Fibroblast of mammary gland (primary cell): ENCODE measurements around the gene RBP2.

ENCODE experiments used
- DNase-seq: peaks from one replicate; pipeline ENCODE4 v3.0.0-alpha.2; 2010; ENCODE audit warnings: low read depth
- H3K4me3 ChIP-seq: 2 replicates; pipeline ENCODE4 v1.5.1; 2011; ENCODE audit warnings: low read depth, mild to moderate bottlenecking, low read length, moderate library complexity; ENCODE audit not compliant: control insufficient read depth
- TF ChIP-seq, protein P1 (sequence below): conservative IDR thresholded peaks from 2 replicates; pipeline ENCODE4 v1.5.1; 2011; ENCODE audit warnings: low read depth, low read length, inconsistent platforms; ENCODE audit not compliant: control insufficient read depth, insufficient read depth

RBP2 gene

DNA sequence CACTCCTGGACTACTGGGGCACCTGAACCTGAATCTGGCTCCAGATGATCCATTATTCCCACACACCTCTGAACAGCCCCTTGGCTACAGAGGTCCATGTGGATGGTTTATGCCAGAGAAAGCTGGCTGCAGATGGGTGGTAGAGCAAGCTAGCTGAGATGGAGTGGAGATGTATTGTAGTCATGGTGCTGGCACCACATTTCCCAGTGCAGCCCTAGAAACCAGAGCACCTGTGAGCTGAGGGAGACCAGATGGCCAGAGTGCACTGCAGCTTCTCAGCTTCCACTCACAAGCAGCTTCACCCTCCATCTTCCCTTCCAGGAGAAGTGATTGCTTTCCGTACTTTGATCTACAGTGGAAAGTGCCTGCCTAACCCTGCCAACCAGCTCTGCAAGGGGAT lies 33.3 kb upstream of the RBP2 start:
- TF ChIP-seq, protein P1, sequence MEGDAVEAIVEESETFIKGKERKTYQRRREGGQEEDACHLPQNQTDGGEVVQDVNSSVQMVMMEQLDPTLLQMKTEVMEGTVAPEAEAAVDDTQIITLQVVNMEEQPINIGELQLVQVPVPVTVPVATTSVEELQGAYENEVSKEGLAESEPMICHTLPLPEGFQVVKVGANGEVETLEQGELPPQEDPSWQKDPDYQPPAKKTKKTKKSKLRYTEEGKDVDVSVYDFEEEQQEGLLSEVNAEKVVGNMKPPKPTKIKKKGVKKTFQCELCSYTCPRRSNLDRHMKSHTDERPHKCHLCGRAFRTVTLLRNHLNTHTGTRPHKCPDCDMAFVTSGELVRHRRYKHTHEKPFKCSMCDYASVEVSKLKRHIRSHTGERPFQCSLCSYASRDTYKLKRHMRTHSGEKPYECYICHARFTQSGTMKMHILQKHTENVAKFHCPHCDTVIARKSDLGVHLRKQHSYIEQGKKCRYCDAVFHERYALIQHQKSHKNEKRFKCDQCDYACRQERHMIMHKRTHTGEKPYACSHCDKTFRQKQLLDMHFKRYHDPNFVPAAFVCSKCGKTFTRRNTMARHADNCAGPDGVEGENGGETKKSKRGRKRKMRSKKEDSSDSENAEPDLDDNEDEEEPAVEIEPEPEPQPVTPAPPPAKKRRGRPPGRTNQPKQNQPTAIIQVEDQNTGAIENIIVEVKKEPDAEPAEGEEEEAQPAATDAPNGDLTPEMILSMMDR = no peak

DNA sequence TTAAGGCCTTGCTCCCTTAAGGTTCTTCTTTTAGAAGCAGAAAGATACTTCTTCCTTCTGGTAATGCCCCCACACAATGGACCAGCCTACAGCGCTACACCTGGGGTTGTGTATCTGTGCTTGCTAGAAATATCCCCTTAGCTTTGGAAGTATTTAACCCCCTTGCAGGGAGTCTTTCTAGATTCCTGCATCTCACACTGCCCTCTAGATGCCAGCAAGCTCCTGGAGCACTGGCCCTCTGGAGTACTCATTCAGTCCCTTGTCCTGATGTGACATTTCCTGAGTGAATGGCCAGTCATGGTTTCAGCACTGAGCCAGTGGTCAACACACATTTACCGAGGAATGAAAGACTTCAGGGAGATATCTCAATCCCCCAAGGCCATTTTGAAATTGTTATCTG lies 30.4 kb upstream of the RBP2 start:
- no peak for DNase-seq
- no peak overlapping the region for H3K4me3 ChIP-seq
- TF ChIP-seq, protein P1 = no peak

More for the DNA sequence above, 33.3 kb upstream of the RBP2 start:
- no peak for DNase-seq
- no peak overlapping the region for H3K4me3 ChIP-seq

DNA sequence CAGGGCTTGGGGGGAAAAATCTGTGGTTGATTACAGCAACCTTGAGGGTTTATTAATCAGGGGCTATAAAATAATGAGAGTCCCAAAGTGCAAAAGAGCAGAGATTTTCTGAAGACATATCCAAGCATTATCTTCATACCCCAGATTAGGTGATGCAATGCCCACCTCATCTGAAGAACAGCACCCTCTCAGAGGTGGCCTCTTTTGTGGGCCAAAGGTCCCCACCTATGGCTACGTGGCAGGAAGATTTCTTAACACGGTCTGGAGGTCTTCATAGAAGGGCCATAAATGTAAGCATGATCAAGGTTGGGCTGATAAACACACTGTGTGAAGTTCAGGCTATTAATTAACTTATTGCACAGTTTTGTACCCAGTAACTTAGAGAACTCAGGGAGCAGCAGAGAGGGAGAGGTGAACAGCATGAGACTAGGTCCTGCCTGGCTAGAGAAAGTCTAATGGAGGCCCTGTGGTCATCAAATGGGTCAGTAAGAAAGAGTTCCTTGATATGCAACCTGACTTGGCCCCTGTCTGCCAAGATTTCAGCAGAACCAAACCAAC lies 29.6 kb upstream of the RBP2 start:
- TF ChIP-seq, protein P1 = no peak
- no peak overlapping the region for H3K4me3 ChIP-seq
- DNase-seq = no peak

DNA sequence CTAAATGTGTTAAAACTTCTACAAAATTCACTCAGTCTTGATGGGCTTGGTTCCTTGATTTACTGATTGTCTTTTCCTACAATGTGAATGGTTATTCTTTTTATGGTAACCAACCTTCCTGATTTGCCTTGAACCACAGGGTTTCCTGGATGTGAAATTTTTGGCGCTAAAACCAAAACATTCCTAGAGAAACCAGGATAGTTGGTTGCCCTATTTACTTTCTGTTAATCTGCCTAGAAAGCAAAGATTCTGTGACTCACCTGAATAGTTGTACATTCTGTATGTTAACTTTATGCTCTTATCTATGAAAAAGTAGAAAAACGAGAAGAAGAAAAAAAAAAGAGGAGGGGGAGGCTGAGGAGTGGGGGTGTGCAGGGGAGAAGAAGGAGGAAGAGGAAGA lies 23.2 kb upstream of the RBP2 start:
- TF ChIP-seq, protein P1 = no peak
- H3K4me3 ChIP-seq = no peak overlapping the region
- DNase-seq = no peak

DNA sequence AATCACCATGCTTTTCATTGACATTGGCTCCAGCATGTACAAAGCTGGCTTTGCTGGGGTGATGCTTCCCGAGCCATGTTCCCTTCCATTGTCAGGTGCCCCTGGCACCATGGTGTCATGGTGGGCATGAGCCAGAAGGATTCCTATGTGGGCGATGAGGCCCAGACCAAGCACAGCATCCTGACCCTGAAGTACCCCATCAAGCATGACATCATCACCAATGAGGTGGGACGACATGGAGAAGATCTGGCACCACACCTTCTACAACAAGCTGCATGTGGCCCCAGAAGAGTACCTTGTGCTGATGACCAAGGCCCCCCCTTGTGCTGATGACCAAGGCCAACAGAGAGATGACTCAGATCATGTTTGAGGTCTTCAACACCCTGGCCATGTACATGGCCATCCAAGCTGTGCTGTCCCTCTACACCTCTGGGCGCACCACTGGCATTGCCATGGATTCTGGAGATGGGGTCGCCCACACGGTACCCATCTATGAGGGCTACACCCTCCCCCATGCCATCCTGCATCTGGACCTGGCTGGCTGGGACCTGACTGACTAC lies 17.6 kb upstream of the RBP2 start:
- no peak for DNase-seq
- no peak overlapping the region for H3K4me3 ChIP-seq
- TF ChIP-seq, protein P1 = no peak

DNA sequence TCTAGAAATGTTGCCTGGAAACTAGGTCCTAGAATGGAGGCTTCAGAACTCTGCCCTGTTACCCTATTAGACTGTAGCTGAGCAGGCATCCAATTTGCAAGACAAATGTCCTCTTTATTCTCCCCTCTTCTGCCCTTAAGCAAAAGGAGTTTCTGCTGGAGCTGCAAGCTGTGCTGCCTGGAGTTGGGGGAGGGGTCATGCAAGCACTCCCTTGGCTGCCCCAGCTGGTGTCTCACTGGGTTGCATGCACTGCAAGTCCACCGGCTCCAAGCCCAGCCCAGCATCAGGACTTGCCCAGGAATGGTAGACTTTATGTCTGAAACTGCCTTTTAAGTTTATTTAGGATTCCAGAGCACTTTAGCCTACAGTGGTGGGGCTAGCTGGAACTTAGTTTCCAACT lies 15.7 kb upstream of the RBP2 start:
- H3K4me3 ChIP-seq = no peak overlapping the region
- TF ChIP-seq, protein P1 = no peak
- no peak for DNase-seq
